Inflammatory macrophage treated with lipopolysaccharide for 4 hours (primary cell): Measurements from ENCODE around the gene RFNG.

Experiments
- DNase-seq: peaks from one replicate; pipeline ENCODE4 v3.0.0-alpha.2; 2020

Gene RFNG

GRCh38 chr17:82088838-82089722, 37.5 kb upstream of the RFNG start:
- DNase-seq: no peak

GRCh38 chr17:82087961-82088837, 36.6 kb upstream of the RFNG start:
- DNase-seq: no peak

GRCh38 chr17:82086941-82087906, 35.6 kb upstream of the RFNG start:
- DNase-seq: no peak

- no peak for DNase-seq
Measured at GRCh38 chr17:82085931-82086764, 34.5 kb upstream of the RFNG start.

GRCh38 chr17:82085031-82085861, 33.6 kb upstream of the RFNG start:
- DNase-seq: no peak

- DNase-seq: no peak
Measured at GRCh38 chr17:82084373-82085030, 32.9 kb upstream of the RFNG start.

GRCh38 chr17:82083533-82084359, 32.1 kb upstream of the RFNG start:
- DNase-seq: no peak

GRCh38 chr17:82083009-82083408, 31.4 kb upstream of the RFNG start:
- no peak for DNase-seq

GRCh38 chr17:82082456-82082855, 30.8 kb upstream of the RFNG start:
- no peak for DNase-seq

- DNase-seq: no peak
Measured at GRCh38 chr17:82081966-82082365, 30.4 kb upstream of the RFNG start.

GRCh38 chr17:82081546-82081945, 29.9 kb upstream of the RFNG start:
- DNase-seq: no peak

GRCh38 chr17:82080789-82081464, 29.3 kb upstream of the RFNG start:
- DNase-seq: no peak

- no peak for DNase-seq
Measured at GRCh38 chr17:82080048-82080788, 28.6 kb upstream of the RFNG start.

GRCh38 chr17:82079001-82079677, 27.5 kb upstream of the RFNG start:
- DNase-seq: no peak

GRCh38 chr17:82078433-82078832, 26.8 kb upstream of the RFNG start:
- DNase-seq: no peak

- no peak for DNase-seq
Measured at GRCh38 chr17:82077617-82078358, 26.2 kb upstream of the RFNG start.
